Ureter (tissue), 1 donor: Measurements from ENCODE around the gene TAF3. TPM values are rescaled to one million over a fixed set of nuclear protein-coding genes. Genes with fewer than 3 reads are reported as not detected.
A peak's percentile ranks its signal among the peaks of the same experiment; 100 is the strongest.

ENCODE experiments used
- DNase-seq: peaks from one replicate; pipeline ENCODE4 v3.0.0-alpha.2; 2020; ENCODE audit warnings: low spot score
- total RNA-seq: library from RNA; stranded (reverse); gene quantifications from one replicate; pipeline ENCODE4 v1.2.4, GENCODE V29; 2023
- donor health status: DM: yes; HTN: yes; CAD: no.

TAF3 gene
- total RNA-seq, 1 donor from 2014 or later, result 10.0 TPM

GRCh38 chr10:8058274-8059111 is 240.2 kb downstream of the TAF3 start:
- DNase-seq, result no peak

- no peak for DNase-seq
Observed at GRCh38 chr10:8059191-8059936, 241.1 kb downstream of the TAF3 start.

- DNase-seq, result no peak
Observed at GRCh38 chr10:8060010-8060703, 241.9 kb downstream of the TAF3 start.

DNA sequence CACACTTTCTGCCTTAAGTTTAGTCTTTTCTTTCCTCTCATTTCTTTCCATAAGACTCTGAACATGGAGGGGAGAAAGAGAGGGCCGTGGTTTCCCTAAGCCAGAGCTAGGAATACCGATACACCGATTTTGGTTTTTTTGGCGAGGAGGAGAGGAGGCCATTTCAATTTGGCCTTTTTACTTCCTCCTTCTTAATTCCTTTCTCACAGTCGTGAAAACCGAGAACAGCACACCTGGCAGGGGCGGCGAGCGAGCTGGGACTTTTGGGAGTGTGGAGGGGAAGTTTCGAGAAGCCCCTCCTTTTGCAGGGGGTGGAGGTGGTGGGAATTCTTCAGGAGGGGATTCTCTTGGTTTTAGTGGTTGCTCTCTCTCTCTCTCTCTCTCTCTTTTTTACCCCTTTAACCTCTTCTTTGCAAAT is 242.4 kb downstream of the TAF3 start:
- no peak for DNase-seq

- peak; percentile 52 for DNase-seq
Observed at GRCh38 chr10:8061274-8062211, 243.2 kb downstream of the TAF3 start.

- no peak for DNase-seq
Observed at GRCh38 chr10:8063128-8063908, 245.0 kb downstream of the TAF3 start.

DNA sequence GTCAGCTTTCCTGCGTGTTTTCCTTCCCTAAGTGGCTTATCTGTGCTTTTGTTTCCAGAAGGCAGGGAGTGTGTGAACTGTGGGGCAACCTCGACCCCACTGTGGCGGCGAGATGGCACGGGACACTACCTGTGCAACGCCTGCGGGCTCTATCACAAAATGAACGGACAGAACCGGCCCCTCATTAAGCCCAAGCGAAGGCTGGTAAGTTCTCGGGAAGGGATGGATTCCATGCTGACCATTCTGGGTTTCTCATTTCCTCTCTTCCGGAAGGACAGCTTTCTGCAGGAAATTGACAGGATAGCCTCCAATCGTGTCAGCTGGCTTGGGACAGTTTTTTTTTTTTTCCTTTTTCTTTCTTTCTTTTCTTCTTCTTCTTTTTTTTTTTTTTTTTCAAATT is 245.6 kb downstream of the TAF3 start:
- no peak for DNase-seq

DNA sequence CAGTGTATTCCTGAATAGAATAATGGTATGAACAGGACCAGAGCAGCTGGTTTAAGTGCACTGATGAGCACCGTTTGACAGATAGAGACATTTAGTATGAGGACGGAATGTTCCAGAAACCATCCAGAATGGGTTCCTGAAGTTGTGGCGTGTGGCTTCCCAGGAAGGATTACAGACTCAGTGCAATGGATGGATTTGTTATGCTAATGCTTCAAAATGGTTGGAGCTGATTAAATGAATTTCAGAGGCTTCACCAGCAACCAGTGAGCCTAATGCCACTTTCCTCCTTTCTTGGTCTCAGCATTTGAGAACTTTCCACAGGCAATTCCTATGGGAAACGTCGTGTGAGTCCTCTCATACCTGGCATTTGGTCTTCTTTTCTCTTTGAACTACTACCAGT is 246.1 kb downstream of the TAF3 start:
- DNase-seq, result no peak

DNA sequence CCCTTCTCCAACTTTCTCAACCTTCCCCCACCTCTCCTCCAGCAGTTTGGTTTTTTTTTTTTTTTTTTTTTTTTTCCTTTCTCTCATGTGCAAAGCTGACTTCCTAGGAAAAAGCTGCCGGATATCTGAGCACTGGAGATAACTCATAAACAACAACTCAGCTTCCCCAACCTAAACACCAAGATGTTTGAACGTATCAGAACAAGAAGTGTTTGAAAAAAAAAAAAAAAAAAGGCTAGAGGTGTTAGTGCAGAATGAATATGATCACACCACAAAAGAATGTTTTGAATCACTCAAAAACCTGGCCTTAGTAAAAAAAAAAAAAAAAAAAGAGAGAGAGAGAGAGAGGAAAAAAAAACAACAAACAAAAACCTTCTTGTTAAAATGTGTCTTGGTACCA is 247.3 kb downstream of the TAF3 start:
- no peak for DNase-seq

GRCh38 chr10:8066124-8066523 is 247.8 kb downstream of the TAF3 start:
- no peak for DNase-seq

Other genes starting within 250 kb of the TAF3 start
- 25.5 TPM for gene ITIH5, start 151.5 kb upstream of the TAF3 start, total RNA-seq
- not detected for gene ITIH2, start 115.2 kb upstream of the TAF3 start, total RNA-seq
- 11.5 TPM for gene KIN, start 30.5 kb upstream of the TAF3 start, total RNA-seq
- 273 TPM for gene ATP5F1C, start 30.3 kb upstream of the TAF3 start, total RNA-seq
- gene GATA3, start 236.2 kb downstream of the TAF3 start, total RNA-seq, result 310 TPM